Erythroblast (primary cell): Measurements from ENCODE around the gene GPBAR1.

Experiments used
- GATA1 ChIP-seq: IDR thresholded peaks from 2 replicates; pipeline ENCODE4 v1.6.1; 2011; ENCODE audit warnings: low read depth, mild to moderate bottlenecking, control low read depth, low read length, moderate library complexity
- POLR2A ChIP-seq: IDR thresholded peaks from 2 replicates; pipeline ENCODE4 v1.6.1; 2011; ENCODE audit warnings: mild to moderate bottlenecking, low read length

DNA sequence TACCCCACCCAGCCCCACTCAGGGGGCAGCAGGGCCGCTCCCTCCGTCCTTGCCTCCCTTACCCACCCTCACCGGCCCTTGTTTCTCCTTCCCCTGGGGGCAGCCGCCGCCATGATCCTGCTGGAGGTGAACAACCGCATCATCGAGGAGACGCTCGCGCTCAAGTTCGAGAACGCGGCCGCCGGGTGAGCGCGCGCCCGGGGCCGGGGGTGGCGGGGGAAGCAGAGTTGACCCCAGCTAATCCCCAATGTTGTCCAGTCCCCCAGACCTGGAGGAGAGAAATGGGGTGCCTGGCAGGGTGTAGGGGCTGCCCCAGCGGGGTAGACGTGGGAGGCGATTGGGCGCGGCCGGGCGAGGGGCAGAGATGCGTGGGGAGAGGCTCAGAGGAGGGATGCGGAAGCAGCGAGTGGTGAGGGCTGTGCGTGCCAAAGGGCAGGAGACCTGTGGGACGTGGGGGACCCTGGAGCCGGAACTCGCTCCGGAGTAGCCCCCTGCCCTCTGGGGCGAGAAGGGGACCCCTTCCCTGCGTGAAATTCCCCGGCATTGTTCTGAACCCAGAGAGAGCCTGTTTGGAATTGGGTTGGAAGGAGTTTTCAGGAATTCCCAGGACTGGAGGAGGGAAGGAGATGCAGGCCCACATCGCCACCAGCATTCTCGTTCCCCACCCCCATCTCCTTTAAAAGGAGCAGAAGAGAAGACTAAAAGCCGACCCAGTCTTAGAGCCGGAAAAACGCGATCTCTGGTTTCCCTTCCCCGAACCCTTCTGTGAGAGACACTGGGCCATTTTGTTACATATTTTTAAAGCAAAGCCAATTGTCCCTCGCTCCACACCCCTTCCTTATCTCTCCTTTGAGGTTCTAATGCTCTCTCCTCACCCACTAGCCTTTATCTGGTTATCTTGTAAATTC, 43.2 kb upstream of the GPBAR1 start:
- no peak for TF ChIP-seq POLR2A
- TF ChIP-seq GATA1: no peak
